Endothelial cell of umbilical vein (primary cell): ENCODE data around the gene CLDN1. TPM values are rescaled to one million over a fixed set of nuclear protein-coding genes. Genes with fewer than 3 reads are reported as not detected.

Source experiments
- BruUV-seq: library from RNA; stranded (reverse); fragments of 400-500 nt; replicated peaks from 2 replicates; lab custom pipeline; 2021; lab: Mats Ljungman, UMichigan
- CTCF ChIA-PET: fragments of 300-600, 350-600 bp; sonication (Branson Sonifier 250); formaldehyde crosslinking; loops from one replicate; lab custom pipeline; 2021; ENCODE audit warnings: antibody characterized with exemption, inconsistent platforms; lab: Charles Lee
- POLR2A ChIA-PET: fragments of 300-600, 350-600 bp; sonication (Branson Sonifier 250); formaldehyde crosslinking; loops from one replicate; lab custom pipeline; 2021; ENCODE audit warnings: antibody characterized with exemption, inconsistent platforms; lab: Charles Lee
- DNase-seq: peaks from one replicate; pipeline ENCODE4 v3.0.0-alpha.2; 2011; ENCODE audit warnings: low read depth, low spot score
- FAIRE-seq: peaks from 2 replicates; lab custom pipeline; 2011; peaks lifted over from hg19 to GRCh38; lab: Jason Lieb, UNC
- H2AFZ ChIP-seq: 2 replicates; pipeline ENCODE4 v1.6.0; 2012; ENCODE audit warnings: low read depth, low read length, control low read depth, inconsistent platforms
- H3K27ac ChIP-seq: 2 replicates; pipeline ENCODE4 v1.5.1; 2011; ENCODE audit warnings: low read depth, mild to moderate bottlenecking, control low read depth, low read length, moderate library complexity; ENCODE audit not compliant: insufficient read depth
- H3K27me3 ChIP-seq, 2 experiments: 2 replicates each; pipeline versions ENCODE4 v1.6.0 to v1.6.1; 2011; ENCODE audit warnings: low read length in 2 of 2, mixed read lengths in 1 of 2; ENCODE audit not compliant: control insufficient read depth in 2 of 2, insufficient read depth in 2 of 2
- H3K36me3 ChIP-seq, 2 experiments: 2 replicates in 1 of 2; 3 replicates in 1 of 2; pipeline ENCODE4 v1.5.1; 2011; ENCODE audit warnings: low read length in 2 of 2, mild to moderate bottlenecking in 1 of 2, moderate library complexity in 1 of 2; ENCODE audit not compliant: control insufficient read depth in 2 of 2, insufficient read depth in 2 of 2; ENCODE audit errors: extremely low read depth in 1 of 2
- H3K4me1 ChIP-seq: 3 replicates; pipeline ENCODE4 v1.5.1; 2011; ENCODE audit warnings: mild to moderate bottlenecking, low read length; ENCODE audit not compliant: control insufficient read depth, insufficient read depth; ENCODE audit errors: extremely low read depth
- H3K4me2 ChIP-seq: 2 replicates; pipeline ENCODE4 v1.6.1; 2011; ENCODE audit warnings: low read length, control low read depth, mixed read lengths; ENCODE audit not compliant: insufficient read depth
- H3K4me3 ChIP-seq, 3 experiments: fragments of 200-600 bp in 1 of 3; sonication (generic), shearing (Covaris generic) in 1 of 3; replicated peaks in 1 of 3; 2 replicates each; pipeline ENCODE4 v1.5.1; 2011 to 2016; ENCODE audit warnings: control low read depth in 3 of 3, low read length in 3 of 3, mild to moderate bottlenecking in 2 of 3, inconsistent platforms in 1 of 3, low read depth in 1 of 3, moderate library complexity in 1 of 3; ENCODE audit not compliant: insufficient read depth in 1 of 3
- H3K79me2 ChIP-seq: 2 replicates; pipeline ENCODE4 v1.6.0; 2012; ENCODE audit warnings: low read length, inconsistent platforms; ENCODE audit not compliant: control insufficient read depth, insufficient read depth
- H3K9ac ChIP-seq: replicated peaks from 2 replicates; pipeline ENCODE3; 2011; ENCODE audit warnings: low read length, control low read depth; ENCODE audit not compliant: insufficient read depth; ENCODE audit errors: extremely low read depth
- H3K9me1 ChIP-seq: replicated peaks from 3 replicates; pipeline ENCODE4 v1.6.0; 2011; ENCODE audit warnings: mild to moderate bottlenecking, low read length; ENCODE audit not compliant: control insufficient read depth, insufficient read depth; ENCODE audit errors: extremely low read depth
- H3K9me3 ChIP-seq: replicated peaks from 2 replicates; pipeline ENCODE4 v1.5.1; 2012; ENCODE audit warnings: low read length, inconsistent platforms; ENCODE audit not compliant: control insufficient read depth, insufficient read depth
- H4K20me1 ChIP-seq: replicated peaks from 2 replicates; pipeline ENCODE3; 2011; ENCODE audit warnings: mild to moderate bottlenecking, low read length; ENCODE audit not compliant: control insufficient read depth, insufficient read depth; ENCODE audit errors: extremely low read depth
- EZH2 ChIP-seq: IDR thresholded peaks from 2 replicates; pipeline ENCODE4 v1.6.1; 2012; ENCODE audit warnings: borderline replicate concordance, low read depth, mild to moderate bottlenecking, moderate library complexity, low read length, inconsistent platforms; ENCODE audit not compliant: severe bottlenecking
- FOS ChIP-seq: IDR thresholded peaks from 2 replicates; pipeline ENCODE4 v1.6.1; 2011; ENCODE audit warnings: mild to moderate bottlenecking, low read length, moderate library complexity, borderline replicate concordance; ENCODE audit not compliant: insufficient read depth
- GATA2 ChIP-seq: IDR thresholded peaks from 2 replicates; pipeline ENCODE4 v1.7.0; 2011; ENCODE audit warnings: low read depth, mild to moderate bottlenecking, moderate library complexity, mixed read lengths, low read length; ENCODE audit not compliant: insufficient read length, insufficient read depth
- JUN ChIP-seq: IDR thresholded peaks from 2 replicates; pipeline ENCODE4 v1.6.1; 2011; ENCODE audit warnings: borderline replicate concordance, low read depth; ENCODE audit not compliant: insufficient read length, insufficient read depth
- MYC ChIP-seq: IDR thresholded peaks from one replicate; pipeline ENCODE4 v1.6.1; 2011; ENCODE audit warnings: mild to moderate bottlenecking, low read depth, low read length
- POLR2A ChIP-seq: IDR thresholded peaks from 2 replicates; pipeline ENCODE4 v1.6.1; 2012; ENCODE audit warnings: low read depth, mild to moderate bottlenecking, control low read depth, low read length
- POLR2AphosphoS5 ChIP-seq: IDR thresholded peaks from 2 replicates; pipeline ENCODE4 v1.6.1; 2012; ENCODE audit warnings: low read depth, mild to moderate bottlenecking, control low read depth, low read length, moderate library complexity; ENCODE audit not compliant: insufficient read depth
- dilution Hi-C: fragments of 300-500 bp; cut with MboI; formaldehyde crosslinking; loops from one replicate; pipeline ENCODE4 v1.15.0; 2019; ENCODE audit warnings: low sequenced_read_pairs; ENCODE audit not compliant: extremely low pct_ligation_motif_present
- intact Hi-C: fragments of 100-400 bp; cut with micrococcal nuclease; formaldehyde crosslinking; loops from one replicate; pipeline ENCODE4 v1.10.0; 2022
- polyA plus RNA-seq, 4 experiments: library from polyadenylated mRNA; depleted of rRNA in 3 of 4; stranded (reverse) in 3 of 4; unstranded in 1 of 4; fragments of >200 nt; gene quantifications; 2 replicates each; pipeline versions ENCODE4 v1.2.1 to v1.2.3, GENCODE V29; 2011 to 2012; ENCODE audit warnings: missing spikeins in 1 of 4
- total RNA-seq: library from RNA; stranded (reverse); gene quantifications from 2 replicates; pipeline ENCODE4 v1.2.3, GENCODE V29; 2021
- TF ChIP-seq, protein P1 (sequence below), 2 donors: IDR thresholded peaks; 1 replicate in 1 of 2; 2 replicates in 1 of 2; pipeline ENCODE4 v1.5.1; 2011; ENCODE audit warnings: low read length in 2 of 2, mild to moderate bottlenecking in 2 of 2, moderate library complexity in 2 of 2, control low read depth in 1 of 2, inconsistent platforms in 1 of 2, low read depth in 1 of 2; ENCODE audit not compliant: insufficient read depth in 1 of 2; ENCODE audit errors: extremely low read depth in 1 of 2
- TF ChIP-seq, protein P2 (sequence below): IDR thresholded peaks from 2 replicates; pipeline ENCODE4 v1.6.1; 2011; ENCODE audit not compliant: insufficient read depth, insufficient read length

Gene CLDN1
- total and polyA plus RNA-seq, 2 donors (not counting 3 experiments of a cell fraction or from before 2014, with no cell fraction given), result 0.27 to 0.32 TPM

DNA sequence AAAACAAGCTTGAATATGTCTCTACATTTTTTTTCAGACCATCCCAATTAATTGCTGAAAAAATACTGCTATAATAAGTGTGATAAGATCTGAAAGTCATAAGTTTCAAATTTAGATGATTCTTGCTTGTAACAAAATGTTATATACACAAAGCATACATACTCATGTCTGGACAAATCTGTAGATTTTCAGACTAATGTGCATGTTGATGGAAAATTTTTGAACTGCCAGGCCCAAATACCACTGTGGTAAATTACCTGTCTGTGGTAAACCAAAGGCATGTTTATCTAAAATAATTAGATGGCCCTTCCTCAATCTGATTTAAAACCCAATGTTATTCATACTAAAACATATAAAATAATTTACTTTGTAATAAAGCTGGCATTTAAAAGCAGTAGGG is 34.0 kb upstream of the CLDN1 start:
- no peaks in the 10 kb centered on the region for H3K9me1 ChIP-seq
- H3K27ac ChIP-seq, result no peak overlapping the region
- CTCF ChIA-PET, result interaction anchor here (1.0 to 1.5 kb wide), 5 partner anchors 11 to 68 kb away, joined by 3 to 5 read pairs (median 4); partner anchors contain the start of gene CLDN1
- no peaks in the 10 kb centered on the region for H4K20me1 ChIP-seq
- DNase-seq (no peak), FAIRE-seq (no peak)
- BruUV-seq, result no TSS peak
- no peak overlapping the region for H3K4me2 ChIP-seq
- TF ChIP-seq EZH2 (no peak), JUN (no peak), POLR2AphosphoS5 (no peak), FOS (no peak), POLR2A (no peak), MYC (no peak), GATA2 (no peak)
- TF ChIP-seq, protein P1, sequence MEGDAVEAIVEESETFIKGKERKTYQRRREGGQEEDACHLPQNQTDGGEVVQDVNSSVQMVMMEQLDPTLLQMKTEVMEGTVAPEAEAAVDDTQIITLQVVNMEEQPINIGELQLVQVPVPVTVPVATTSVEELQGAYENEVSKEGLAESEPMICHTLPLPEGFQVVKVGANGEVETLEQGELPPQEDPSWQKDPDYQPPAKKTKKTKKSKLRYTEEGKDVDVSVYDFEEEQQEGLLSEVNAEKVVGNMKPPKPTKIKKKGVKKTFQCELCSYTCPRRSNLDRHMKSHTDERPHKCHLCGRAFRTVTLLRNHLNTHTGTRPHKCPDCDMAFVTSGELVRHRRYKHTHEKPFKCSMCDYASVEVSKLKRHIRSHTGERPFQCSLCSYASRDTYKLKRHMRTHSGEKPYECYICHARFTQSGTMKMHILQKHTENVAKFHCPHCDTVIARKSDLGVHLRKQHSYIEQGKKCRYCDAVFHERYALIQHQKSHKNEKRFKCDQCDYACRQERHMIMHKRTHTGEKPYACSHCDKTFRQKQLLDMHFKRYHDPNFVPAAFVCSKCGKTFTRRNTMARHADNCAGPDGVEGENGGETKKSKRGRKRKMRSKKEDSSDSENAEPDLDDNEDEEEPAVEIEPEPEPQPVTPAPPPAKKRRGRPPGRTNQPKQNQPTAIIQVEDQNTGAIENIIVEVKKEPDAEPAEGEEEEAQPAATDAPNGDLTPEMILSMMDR (IDR thresholded peaks at IDR 0.05; ENCODE audit: extremely low read depth in 1 of 2, insufficient read depth in 1 of 2, low read depth in 1 of 2, low read length in 2 of 2), result no peak
- TF ChIP-seq, protein P2, sequence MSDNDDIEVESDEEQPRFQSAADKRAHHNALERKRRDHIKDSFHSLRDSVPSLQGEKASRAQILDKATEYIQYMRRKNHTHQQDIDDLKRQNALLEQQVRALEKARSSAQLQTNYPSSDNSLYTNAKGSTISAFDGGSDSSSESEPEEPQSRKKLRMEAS, result no peak
- POLR2A ChIA-PET, result no interaction called here
- H3K9ac ChIP-seq, result no peak overlapping the region
- no peak overlapping the region for H3K4me3 ChIP-seq
- no peak overlapping the region for H2AFZ ChIP-seq
- H3K4me1 ChIP-seq, result no peaks in the 10 kb centered on the region
- H3K36me3 ChIP-seq, result no peaks in the 10 kb centered on the region
- no peaks in the 10 kb centered on the region for H3K27me3 ChIP-seq
- intact Hi-C loops (no loop called here), dilution Hi-C loops (no loop called here)
- no peaks in the 10 kb centered on the region for H3K9me3 ChIP-seq
- H3K79me2 ChIP-seq, result no peaks in the 10 kb centered on the region
